AG09309 (cell line): ENCODE measurements around the gene OLFML2A.

Source experiments
- DNase-seq: peaks from one replicate; pipeline ENCODE4 v3.0.0-alpha.2; 2010; ENCODE audit warnings: low read depth
- H3K4me3 ChIP-seq: 2 replicates; pipeline ENCODE4 v1.5.1; 2011; ENCODE audit warnings: mild to moderate bottlenecking, low read depth, low read length, moderate library complexity; ENCODE audit not compliant: control insufficient read depth
- TF ChIP-seq, protein P1 (sequence below): IDR thresholded peaks from 2 replicates; pipeline ENCODE4 v1.5.1; 2011; ENCODE audit warnings: mild to moderate bottlenecking, low read depth, low read length, inconsistent platforms; ENCODE audit not compliant: insufficient read depth, control insufficient read depth; ENCODE audit errors: missing control alignments

OLFML2A gene

DNA sequence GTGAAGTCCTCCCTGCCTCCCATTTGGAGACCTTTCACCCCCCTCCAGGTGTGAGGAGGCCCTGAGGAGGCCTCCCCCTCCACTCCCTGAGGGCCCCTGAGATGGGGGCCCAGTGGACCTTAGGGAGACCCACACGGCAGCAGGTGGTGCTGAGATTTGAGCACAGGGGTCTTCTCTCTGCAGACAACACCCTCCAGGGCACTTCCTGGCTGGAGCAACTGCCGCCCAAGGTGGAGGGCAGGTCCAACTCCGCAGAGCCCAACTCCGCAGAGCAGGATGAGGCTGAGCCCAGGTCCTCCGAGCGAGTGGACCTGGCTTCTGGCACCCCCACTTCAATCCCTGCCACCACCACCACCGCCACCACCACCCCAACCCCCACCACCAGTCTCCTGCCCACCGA is 27.0 kb downstream of the OLFML2A start:
- H3K4me3 ChIP-seq = no peak overlapping the region
- no peak for DNase-seq
- TF ChIP-seq, protein P1, sequence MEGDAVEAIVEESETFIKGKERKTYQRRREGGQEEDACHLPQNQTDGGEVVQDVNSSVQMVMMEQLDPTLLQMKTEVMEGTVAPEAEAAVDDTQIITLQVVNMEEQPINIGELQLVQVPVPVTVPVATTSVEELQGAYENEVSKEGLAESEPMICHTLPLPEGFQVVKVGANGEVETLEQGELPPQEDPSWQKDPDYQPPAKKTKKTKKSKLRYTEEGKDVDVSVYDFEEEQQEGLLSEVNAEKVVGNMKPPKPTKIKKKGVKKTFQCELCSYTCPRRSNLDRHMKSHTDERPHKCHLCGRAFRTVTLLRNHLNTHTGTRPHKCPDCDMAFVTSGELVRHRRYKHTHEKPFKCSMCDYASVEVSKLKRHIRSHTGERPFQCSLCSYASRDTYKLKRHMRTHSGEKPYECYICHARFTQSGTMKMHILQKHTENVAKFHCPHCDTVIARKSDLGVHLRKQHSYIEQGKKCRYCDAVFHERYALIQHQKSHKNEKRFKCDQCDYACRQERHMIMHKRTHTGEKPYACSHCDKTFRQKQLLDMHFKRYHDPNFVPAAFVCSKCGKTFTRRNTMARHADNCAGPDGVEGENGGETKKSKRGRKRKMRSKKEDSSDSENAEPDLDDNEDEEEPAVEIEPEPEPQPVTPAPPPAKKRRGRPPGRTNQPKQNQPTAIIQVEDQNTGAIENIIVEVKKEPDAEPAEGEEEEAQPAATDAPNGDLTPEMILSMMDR = no peak

DNA sequence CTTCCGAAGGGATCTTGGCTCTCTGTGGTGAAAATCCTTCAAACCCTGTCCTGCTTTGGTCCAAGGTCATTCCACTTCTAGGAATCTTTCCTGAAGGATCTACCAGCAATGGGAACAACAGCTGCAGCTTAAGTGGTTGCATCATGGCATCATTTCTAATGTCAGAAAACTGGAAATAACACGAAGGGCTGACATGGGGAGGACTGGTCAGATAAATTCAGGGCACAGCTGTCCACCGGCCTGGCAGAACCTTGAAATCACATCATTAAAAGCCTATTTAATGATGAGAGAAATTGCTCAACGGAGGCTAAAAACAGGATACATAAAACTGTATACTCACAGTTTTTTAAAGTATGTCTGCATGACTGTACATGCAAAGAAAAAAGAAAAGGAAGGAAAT is 28.3 kb downstream of the OLFML2A start:
- no peak for DNase-seq
- H3K4me3 ChIP-seq = no peak overlapping the region
- TF ChIP-seq, protein P1 = no peak

DNA sequence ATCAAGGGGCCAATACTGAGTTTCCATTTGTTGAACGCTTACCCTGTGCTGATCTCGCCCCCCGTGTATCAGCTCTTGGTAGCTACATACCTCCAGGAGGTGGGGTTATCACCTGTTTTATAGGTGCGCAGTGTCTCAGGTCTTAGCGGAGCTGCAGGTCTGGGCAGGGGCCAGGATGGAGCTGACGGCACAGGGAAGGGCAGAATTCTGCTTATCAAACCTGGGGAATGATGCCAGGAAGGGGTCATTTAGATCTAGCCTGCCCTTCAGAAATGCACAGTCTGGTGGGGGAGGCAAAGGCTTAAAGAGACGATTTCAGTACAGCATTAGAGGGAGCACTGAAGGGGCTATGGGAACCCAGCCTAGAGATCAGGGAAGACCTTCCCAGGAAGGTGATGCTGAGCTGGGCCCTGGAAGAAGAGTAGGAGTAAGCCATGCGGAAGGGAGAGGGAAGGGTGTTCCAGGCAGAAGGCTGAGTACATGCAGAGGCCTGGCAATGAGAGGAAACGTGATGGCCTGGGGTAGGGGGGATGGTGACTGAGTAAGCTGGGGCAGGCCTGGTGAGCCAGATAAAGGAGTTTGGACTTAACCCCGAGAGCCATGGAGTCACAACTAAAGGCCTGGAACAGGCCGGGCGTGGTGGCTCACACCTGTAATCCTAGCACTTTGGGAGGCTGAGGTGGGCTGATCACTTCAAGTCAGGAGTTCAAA is 31.5 kb downstream of the OLFML2A start:
- H3K4me3 ChIP-seq = no peak overlapping the region
- TF ChIP-seq, protein P1 = no peak
- DNase-seq = no peak

DNA sequence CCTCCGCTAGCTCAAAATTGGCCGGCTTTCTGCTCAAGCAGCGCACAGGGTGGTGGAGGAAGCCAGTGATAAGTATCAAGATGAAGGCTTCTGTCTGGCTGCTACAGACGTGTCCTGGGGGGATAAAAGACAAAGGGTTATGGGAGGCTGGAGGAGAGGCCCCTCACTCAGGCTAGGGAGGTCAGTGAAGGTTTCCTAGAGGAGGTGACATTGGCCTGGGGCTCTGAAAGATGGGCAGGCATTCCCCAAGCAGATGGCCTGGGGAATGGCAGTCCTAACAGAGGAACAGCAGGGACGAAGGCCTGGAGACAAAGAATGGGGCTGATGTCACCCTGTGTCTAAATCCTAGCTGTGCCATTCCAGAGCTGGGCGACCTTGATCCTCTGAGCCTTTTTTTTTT is 32.3 kb downstream of the OLFML2A start:
- H3K4me3 ChIP-seq = no peak overlapping the region
- DNase-seq = no peak
- TF ChIP-seq, protein P1 = no peak

DNA sequence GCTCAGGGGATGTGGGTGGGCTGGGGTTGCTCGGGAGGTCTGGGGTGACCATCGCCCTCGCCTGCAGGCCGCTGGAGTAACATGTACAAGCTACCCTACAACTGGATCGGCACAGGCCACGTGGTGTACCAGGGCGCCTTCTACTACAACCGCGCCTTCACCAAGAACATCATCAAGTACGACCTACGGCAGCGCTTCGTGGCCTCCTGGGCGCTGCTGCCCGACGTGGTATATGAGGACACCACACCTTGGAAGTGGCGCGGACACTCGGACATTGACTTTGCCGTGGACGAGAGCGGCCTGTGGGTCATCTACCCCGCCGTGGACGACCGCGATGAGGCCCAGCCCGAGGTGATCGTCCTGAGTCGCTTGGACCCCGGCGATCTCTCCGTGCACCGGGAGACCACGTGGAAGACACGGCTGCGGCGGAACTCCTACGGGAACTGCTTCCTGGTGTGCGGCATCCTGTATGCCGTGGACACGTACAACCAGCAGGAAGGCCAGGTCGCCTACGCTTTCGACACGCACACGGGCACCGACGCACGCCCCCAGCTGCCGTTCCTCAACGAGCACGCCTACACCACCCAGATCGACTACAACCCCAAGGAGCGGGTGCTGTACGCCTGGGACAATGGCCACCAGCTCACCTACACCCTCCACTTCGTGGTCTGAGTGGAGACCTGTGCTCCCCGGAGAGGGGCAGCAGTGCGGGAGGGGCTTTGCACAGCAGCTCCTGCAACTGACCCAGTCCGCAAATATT is 33.0 kb downstream of the OLFML2A start:
- no peak overlapping the region for H3K4me3 ChIP-seq
- TF ChIP-seq, protein P1 = no peak
- DNase-seq = no peak

DNA sequence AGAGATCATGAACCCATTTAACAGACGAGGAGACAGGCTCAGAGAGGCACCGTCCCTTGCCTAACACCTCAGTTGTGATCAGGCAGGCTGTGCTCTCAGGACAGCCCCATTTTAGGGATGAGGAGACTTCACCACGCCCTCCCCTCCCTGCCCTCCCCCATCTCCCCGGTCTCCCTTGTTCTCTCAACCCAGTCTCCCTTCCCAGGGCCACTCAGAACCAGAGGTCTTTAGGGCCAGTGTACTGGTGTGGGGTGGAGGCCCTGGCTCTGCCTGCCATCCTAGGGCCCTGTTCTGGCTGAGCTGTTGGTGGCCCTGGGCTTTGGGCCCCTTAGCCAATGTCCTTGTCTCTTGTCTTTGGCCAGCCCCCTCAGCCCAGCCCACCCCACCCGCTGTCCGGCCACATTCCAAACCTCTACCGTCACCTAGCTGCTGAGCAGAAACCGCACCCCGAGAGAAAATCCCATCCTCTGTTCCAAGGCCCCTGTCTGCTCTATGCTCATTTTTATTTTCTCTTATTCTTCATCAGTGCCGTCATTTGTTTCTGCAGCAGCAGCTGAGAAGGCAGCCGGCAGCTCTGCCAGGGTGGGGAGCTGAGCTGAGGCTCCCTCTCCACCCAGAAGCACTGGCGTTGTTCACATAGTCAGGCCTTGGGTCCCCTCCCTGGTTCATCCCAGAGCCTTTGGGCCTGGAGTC is 33.9 kb downstream of the OLFML2A start:
- no peak for DNase-seq
- H3K4me3 ChIP-seq = no peak overlapping the region
- TF ChIP-seq, protein P1 = no peak
